Stimulated activated CD4-positive, alpha-beta T cell treated with anti-CD3 and anti-CD28 coated beads, TNF-alpha, amount 100 ng/mL, for 1 hour (primary cell): ENCODE measurements around the gene EYA2.
"Not testable (repeated sequence)": the region's sequence is repeated elsewhere in the genome, so short reads cannot be mapped to it uniquely, and the experiment has no call there.

Experiments used
- DNase-seq, 3 donors: peaks; one replicate each; pipeline ENCODE4 v3.0.0-alpha.2; 2020; ENCODE audit warnings: low read depth in 3 of 3, low spot score in 1 of 3

The EYA2 gene

GRCh38 chr20:47201074-47201730 lies 306.6 kb downstream of the EYA2 start:
- DNase-seq, result no peak

- no peak for DNase-seq
Measured at GRCh38 chr20:47202733-47203667, 308.4 kb downstream of the EYA2 start.

DNA sequence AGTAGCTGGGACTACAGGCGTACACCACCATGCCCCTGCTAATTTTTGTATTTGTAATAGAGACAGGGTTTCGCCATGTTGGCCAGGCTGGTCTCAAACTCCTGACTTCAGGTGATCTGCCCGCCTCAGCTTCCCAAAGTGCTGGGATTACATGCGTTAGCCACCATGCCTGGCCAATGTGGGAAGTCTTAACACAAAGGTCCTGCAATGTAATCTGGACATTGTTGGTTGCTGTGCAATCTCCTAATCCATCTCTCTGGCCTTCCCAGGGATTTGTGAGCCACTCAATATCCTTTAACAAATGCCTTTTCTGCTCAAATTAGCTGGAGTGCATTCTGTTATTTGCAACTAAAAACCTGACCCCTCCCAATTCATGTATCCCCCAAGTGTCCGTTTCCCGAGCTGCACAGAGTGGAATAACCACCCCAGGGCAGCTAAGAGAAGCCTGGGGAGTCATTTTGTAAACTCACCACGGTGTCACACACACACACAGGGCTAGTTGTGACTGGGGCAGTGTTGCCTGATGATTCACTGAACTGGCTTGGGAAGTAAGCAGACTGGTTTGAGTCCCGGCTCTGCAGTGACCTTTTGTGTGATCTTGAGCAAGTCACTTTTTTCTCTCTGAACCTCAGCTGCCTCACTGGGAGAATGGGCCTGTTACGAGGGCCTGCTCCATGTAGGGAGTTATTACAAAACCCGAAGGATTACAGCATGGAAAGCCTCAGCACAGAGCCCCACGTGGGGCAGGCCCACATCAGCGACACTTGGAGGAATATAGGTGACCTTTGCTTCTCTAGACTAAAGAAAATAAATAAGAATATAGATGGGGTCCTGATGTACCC lies 309.6 kb downstream of the EYA2 start:
- no peak for DNase-seq

DNA sequence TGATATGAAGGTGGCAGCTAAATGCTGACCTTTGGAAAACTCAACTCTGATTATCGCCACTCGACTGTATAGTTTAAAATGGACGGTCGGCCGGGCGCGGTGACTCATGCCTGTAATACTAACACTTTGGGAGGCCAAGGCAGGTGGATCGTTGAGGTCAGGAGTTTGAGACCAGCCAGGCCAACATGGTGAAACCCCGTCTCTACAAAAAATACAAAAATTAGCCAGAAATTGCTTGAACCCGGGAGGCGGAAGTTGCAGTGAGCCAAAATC lies 310.1 kb downstream of the EYA2 start:
- not testable (repeated sequence) for DNase-seq

DNA sequence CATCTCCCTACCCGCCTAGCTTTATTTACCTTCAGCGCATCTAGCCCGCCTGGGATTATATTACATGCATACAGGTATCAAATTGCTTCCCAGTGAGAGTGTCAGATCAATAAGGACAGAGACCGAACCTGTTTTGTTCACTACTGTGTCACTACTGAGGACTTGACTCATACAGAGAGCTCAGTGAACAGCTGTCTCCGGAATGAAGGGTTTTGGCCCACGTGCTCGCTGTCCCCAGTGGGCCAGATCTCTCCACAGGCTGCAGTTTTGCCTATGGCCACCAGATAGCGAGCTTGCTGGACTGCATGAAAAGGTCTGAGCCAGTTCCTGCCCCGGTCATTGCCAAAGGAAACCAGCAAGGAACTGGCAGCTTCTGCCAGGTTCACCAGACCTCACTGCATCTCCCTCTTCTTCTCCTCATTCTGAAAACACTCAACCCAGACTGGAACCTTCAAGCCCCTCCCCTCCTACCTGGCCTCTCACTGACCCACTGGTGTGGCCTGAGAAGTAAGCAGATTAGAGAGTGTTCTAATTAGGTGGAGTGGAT lies 311.0 kb downstream of the EYA2 start:
- DNase-seq, result peak in 1 of 3 donors; percentile 9

- not testable (repeated sequence) for DNase-seq
Measured at GRCh38 chr20:47206552-47206951, 311.9 kb downstream of the EYA2 start.

DNA sequence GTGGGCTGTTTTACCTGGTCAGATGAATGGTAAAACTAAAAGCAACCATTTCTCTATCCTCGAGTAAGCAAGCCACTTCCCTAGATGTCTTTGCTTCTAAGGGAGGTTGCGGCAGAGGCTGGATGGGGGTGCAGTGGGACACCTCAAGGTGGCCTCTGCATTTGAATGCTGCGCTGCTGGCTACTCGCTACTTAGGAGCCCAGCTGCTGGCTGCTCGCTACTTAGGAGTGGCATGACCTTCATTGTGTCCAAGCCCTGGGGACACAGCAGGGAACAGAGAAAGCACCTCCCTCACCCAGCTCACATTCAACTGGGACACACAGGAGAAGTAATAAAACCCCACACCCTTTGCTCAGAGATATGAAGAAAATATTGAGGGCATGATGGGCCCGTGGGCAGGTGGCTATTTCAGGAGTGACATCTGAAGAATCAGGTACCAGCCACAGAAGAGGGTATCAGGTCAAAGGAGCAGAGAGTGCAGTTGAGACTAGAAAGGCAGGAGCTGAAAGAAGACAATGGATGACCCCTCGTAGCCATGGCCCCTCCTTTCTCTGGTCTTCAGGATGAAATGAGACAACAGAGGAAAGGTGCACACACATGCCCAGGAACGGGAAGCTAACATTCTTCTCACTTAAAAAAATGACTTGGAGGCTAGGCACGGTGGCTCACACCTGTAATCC lies 312.5 kb downstream of the EYA2 start:
- DNase-seq, result no peak

DNA sequence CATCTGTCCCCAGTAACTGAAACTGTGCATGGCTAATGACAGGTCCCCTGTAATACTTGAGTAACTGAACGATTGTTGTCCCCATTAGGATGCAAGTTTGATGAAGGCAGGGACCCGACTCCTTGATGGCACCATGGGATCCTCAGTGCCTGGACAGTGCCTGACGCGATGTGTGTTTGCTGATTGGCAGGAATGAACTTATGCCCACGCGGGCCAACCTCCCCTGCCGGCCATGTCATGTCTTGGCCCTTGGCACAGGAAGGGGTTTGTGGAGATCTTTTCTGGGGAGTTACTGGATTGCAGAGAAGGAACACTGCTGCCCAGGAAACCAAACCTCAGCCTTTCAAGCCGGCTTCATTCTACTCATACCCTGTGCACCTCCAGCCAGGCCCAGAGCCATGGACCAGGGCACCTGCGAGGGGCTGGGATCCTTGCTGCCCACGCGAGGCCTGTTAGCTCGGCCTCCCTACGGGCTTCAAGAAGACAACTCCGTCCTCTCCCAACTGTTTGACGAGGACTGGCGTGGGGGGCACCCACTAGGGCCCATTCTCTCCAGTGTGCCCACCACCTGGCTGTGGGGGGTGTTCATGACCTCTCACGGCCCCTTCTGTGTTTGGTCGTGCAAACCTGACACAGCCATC lies 314.0 kb downstream of the EYA2 start:
- DNase-seq, result no peak

GRCh38 chr20:47209982-47210381 lies 315.3 kb downstream of the EYA2 start:
- no peak for DNase-seq

DNA sequence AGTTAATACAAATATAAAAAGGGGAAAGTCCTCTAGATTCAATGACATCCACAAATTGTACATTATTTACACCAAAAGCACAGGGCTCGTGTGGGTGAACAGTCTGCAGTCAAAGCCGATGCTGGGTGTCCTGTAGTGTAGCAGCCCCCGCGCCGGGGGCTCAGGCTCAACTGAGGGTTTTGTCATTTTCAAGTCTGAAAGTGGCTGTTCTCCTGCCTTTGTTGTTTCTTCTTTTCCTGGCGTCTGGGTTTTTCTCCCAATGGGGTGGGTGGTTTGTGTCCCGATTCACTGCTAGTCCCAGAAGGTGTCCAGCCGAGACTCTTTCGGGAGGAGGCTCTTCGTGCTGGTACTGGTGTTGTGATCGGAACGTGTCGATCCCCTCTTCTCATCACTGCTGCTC lies 315.8 kb downstream of the EYA2 start:
- DNase-seq, result no peak

- no peak for DNase-seq
Measured at GRCh38 chr20:47211036-47211435, 316.4 kb downstream of the EYA2 start.

- no peak for DNase-seq
Measured at GRCh38 chr20:47212606-47213207, 318.1 kb downstream of the EYA2 start.

DNA sequence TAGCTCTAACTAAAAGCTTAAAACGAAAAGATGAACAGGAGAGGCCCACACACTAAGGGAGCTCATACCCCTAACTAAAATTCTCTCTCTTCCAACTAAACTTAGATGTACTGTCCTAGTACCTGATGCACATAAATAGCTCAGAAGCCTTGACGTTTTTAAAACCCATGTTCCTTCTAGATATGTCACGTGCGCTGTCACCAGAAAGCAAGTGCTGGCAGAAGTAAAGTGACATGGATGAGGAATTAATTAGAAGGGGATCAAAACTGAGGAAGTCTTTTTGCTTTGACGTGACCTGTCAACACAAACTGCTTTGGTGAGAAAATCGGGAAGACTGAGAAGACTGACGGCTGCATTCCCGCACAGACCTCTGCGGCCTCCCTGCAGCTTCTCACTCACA lies 319.3 kb downstream of the EYA2 start:
- no peak for DNase-seq

GRCh38 chr20:47215653-47216397 lies 321.2 kb downstream of the EYA2 start:
- DNase-seq, result no peak

GRCh38 chr20:47216819-47217410 lies 322.3 kb downstream of the EYA2 start:
- no peak for DNase-seq

- DNase-seq, result no peak
Measured at GRCh38 chr20:47217482-47218446, 323.1 kb downstream of the EYA2 start.

DNA sequence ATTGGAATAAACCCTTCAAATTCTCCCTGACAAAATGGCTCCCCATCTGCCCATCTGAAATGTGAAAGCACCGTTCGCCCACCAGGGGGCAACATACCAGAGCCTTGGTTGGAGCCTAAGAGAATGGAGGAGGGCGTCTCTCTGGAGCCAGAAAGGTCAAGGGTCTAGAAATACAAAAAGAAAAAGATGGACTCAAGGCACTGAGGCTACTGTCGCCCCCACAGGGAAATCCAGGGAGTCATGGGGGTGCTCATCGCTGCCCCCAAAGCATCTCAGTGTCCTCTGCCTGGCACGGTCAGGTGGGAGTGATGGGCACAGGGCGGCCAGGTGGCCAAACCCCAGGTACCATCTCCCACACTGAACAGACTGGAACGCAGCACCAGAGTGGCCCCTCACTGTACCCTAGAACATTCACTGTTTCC lies 325.5 kb downstream of the EYA2 start:
- peak in 2 of 3 donors; percentile 24 to 45 for DNase-seq
